ENCODE data around the gene ANKRD24.
"Not testable (repeated sequence)": the region's sequence is repeated elsewhere in the genome, so short reads cannot be mapped to it uniquely, and the experiment has no call there.

Gene ANKRD24

GRCh38 chr19:4216846-4217245 lies 34.4 kb downstream of the ANKRD24 start:
- Histone ChIP-seq H3K36me3 (ENCODE audit: insufficient read depth) (no peaks in the 10 kb centered on the region), H3K4me1 (ENCODE audit: low read depth, poor library complexity, severe bottlenecking) (peaks cover under 1% of the 10 kb centered on the region), H3K79me2 (ENCODE audit: insufficient read depth, low read depth) (no peaks in the 10 kb centered on the region), H3K4me2 (no peak overlapping the region), H3K4me3 (IDR thresholded peaks at IDR 0.05; ENCODE audit: insufficient read depth, low read depth, low read length) (no peak overlapping the region), H3K27ac (no peak overlapping the region), H2AFZ (ENCODE audit: low read depth) (no peak overlapping the region), H3K9ac (no peak overlapping the region), H4K20me1 (ENCODE audit: insufficient read depth) (no peaks in the 10 kb centered on the region), H3K27me3 (ENCODE audit: insufficient read depth, low read depth) (peaks cover 62% of the 10 kb centered on the region)
- no peak for TF ChIP-seq CTCF (conservative IDR thresholded peaks at IDR 0.05; ENCODE audit: low read depth, low read length)

GRCh38 chr19:4217429-4218264 lies 35.2 kb downstream of the ANKRD24 start:
- Histone ChIP-seq H4K20me1 (ENCODE audit: insufficient read depth) (no peaks in the 10 kb centered on the region), H3K27me3 (ENCODE audit: insufficient read depth, low read depth) (peaks cover 63% of the 10 kb centered on the region), H3K4me3 (IDR thresholded peaks at IDR 0.05; ENCODE audit: insufficient read depth, low read depth, low read length) (no peak overlapping the region)

GRCh38 chr19:4218523-4218922 lies 36.0 kb downstream of the ANKRD24 start:
- H3K79me2 ChIP-seq (ENCODE audit: insufficient read depth, low read depth); H3K4me1 ChIP-seq (ENCODE audit: low read depth, poor library complexity, severe bottlenecking); H3K9ac ChIP-seq; H3K27ac ChIP-seq; H3K36me3 ChIP-seq (ENCODE audit: insufficient read depth); H2AFZ ChIP-seq (ENCODE audit: low read depth); H4K20me1 ChIP-seq (ENCODE audit: insufficient read depth); H3K4me3 ChIP-seq (IDR thresholded peaks at IDR 0.05; ENCODE audit: insufficient read depth, low read depth, low read length); H3K4me2 ChIP-seq: not testable (repeated sequence)
- H3K27me3 ChIP-seq (ENCODE audit: insufficient read depth, low read depth), result peaks cover 62% of the 10 kb centered on the region

More at GRCh38 chr19:4217429-4218264, 35.2 kb downstream of the ANKRD24 start:
- Histone ChIP-seq H3K27ac (no peak overlapping the region), H3K9ac (no peak overlapping the region), H3K4me1 (ENCODE audit: low read depth, poor library complexity, severe bottlenecking) (peaks cover 7% of the 10 kb centered on the region), H3K4me2 (no peak overlapping the region), H2AFZ (ENCODE audit: low read depth) (no peak overlapping the region), H3K79me2 (ENCODE audit: insufficient read depth, low read depth) (no peaks in the 10 kb centered on the region), H3K36me3 (ENCODE audit: insufficient read depth) (no peaks in the 10 kb centered on the region)
- no peak for TF ChIP-seq CTCF (conservative IDR thresholded peaks at IDR 0.05; ENCODE audit: low read depth, low read length)

- Histone ChIP-seq H3K4me2 (no peak overlapping the region), H3K27ac (no peak overlapping the region), H3K4me3 (IDR thresholded peaks at IDR 0.05; ENCODE audit: insufficient read depth, low read depth, low read length) (no peak overlapping the region), H3K27me3 (ENCODE audit: insufficient read depth, low read depth) (peaks cover 57% of the 10 kb centered on the region), H3K4me1 (ENCODE audit: low read depth, poor library complexity, severe bottlenecking) (peaks cover 7% of the 10 kb centered on the region), H3K9ac (no peak overlapping the region), H4K20me1 (ENCODE audit: insufficient read depth) (no peaks in the 10 kb centered on the region), H3K79me2 (ENCODE audit: insufficient read depth, low read depth) (no peaks in the 10 kb centered on the region), H3K36me3 (ENCODE audit: insufficient read depth) (no peaks in the 10 kb centered on the region), H2AFZ (ENCODE audit: low read depth) (no peak overlapping the region)
- TF ChIP-seq CTCF (conservative IDR thresholded peaks at IDR 0.05; ENCODE audit: low read depth, low read length), result no peak
Observed at GRCh38 chr19:4220188-4220587, 37.7 kb downstream of the ANKRD24 start.

- H3K36me3 ChIP-seq (ENCODE audit: insufficient read depth), result no peaks in the 10 kb centered on the region
- peaks cover 7% of the 10 kb centered on the region for H3K4me1 ChIP-seq (ENCODE audit: low read depth, poor library complexity, severe bottlenecking)
Observed at GRCh38 chr19:4224470-4224869, 42.0 kb downstream of the ANKRD24 start.

More at GRCh38 chr19:4224470-4224869, 42.0 kb downstream of the ANKRD24 start:
- Histone ChIP-seq H3K4me2 (no peak overlapping the region), H4K20me1 (ENCODE audit: insufficient read depth) (no peaks in the 10 kb centered on the region), H3K4me3 (IDR thresholded peaks at IDR 0.05; ENCODE audit: insufficient read depth, low read depth, low read length) (no peak overlapping the region), H2AFZ (ENCODE audit: low read depth) (no peak overlapping the region), H3K27ac (no peak overlapping the region), H3K27me3 (ENCODE audit: insufficient read depth, low read depth) (peaks cover 80% of the 10 kb centered on the region), H3K9ac (no peak overlapping the region), H3K79me2 (ENCODE audit: insufficient read depth, low read depth) (no peaks in the 10 kb centered on the region)
- TF ChIP-seq CTCF (conservative IDR thresholded peaks at IDR 0.05; ENCODE audit: low read depth, low read length), result no peak

Data from KMS-11 (cell line).